GM20000 (cell line): ENCODE data around the gene NFIX.

Source experiments
- DNase-seq: peaks from one replicate; pipeline ENCODE4 v3.0.0; 2012; ENCODE audit warnings: low spot score
- CTCF ChIP-seq: IDR thresholded peaks from 2 replicates; pipeline ENCODE4 v1.5.1; 2012; ENCODE audit warnings: mild to moderate bottlenecking, control low read depth; ENCODE audit errors: extremely low read depth, missing control alignments

NFIX gene

GRCh38 chr19:13013649-13014048, 18.4 kb downstream of the NFIX start:
- peak; percentile 23 for DNase-seq
- no peak for TF ChIP-seq CTCF

DNA sequence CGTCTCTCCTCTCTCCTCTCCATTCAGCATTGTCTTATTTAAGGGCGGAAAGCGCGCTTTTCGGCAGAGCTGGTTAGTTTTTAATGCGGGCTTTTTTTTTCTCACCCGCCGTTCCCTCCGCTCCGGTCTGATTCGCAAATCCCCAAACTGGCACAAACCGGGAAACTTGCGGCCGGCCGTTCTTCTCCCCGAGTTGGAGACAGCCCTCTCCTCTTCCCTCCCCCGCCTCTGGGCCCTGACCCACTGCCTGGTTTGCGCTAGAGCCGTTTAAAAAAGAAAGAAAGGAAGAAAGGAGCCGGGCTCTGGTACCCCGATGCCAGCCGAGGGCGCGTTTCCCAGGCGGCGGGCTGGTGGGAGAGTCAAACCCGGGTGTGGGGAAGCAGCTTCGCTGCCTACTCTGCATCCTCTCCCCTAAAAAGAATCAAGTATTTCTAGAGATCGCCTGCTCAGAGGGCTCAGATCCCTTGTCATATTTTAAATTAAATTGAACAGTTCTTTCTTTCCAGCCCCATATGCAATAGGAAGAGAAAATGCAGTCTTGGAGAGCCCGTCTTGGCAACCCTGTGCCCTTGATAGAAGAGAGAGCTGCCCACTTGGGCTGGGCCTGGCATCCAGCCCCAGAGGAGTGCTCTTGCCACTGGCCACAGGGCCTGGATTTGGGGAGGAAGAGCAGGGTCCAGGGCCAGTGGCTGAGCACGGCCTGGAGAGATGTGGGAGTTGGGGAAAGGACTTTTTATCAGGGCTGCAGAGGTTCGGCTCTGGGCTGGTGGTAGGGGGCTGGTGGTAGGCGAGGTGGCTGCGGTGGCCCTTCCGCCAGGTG, 19.0 kb downstream of the NFIX start:
- DNase-seq, result peak; percentile 27

GRCh38 chr19:13014921-13015280, 19.6 kb downstream of the NFIX start:
- no peak for TF ChIP-seq CTCF
- no peak for DNase-seq

More for the DNA sequence above, 19.0 kb downstream of the NFIX start:
- TF ChIP-seq CTCF, result no peak

- TF ChIP-seq CTCF, result no peak
Measured at GRCh38 chr19:13015361-13016223, 20.3 kb downstream of the NFIX start.

GRCh38 chr19:13016245-13016627, 21.0 kb downstream of the NFIX start:
- TF ChIP-seq CTCF, result no peak
- DNase-seq, result peak; percentile 12

More at GRCh38 chr19:13015361-13016223, 20.3 kb downstream of the NFIX start:
- peak; percentile 17 for DNase-seq

DNA sequence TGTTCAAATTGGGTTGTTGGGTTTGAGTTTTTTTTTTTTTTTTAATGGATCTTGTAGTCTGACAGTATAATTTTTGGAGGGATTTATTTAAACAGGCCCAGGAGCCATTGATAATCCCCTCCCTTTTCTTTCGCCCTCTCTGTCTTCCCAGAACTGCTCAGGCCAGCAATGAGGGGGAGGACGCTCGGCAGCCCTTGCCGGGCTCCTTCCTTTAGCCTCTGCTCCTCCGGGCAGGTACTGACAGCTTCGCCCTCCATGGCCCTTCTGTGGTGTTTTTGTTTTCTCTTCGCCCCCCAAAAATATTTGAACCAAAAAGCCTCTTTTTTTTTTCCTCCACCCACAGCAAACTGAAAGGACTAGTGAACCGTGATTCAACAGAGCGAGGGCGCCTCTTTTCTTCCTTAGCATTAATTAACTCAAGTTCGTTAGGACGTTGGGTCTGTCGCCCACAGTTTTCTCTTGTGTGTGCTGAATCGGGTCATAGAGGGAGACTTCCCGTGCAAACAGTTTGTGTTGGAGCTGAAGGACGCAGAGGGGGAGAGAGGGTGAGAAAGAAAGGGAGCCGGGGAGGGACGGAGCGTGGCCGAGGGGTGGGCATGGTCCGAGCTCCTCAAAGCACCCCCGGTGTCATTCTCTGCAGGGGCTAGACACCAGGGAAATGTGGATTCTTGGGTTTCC, 21.5 kb downstream of the NFIX start:
- peak; percentile 13 for DNase-seq
- no peak for TF ChIP-seq CTCF
